Aorta (tissue), 5 donors: ENCODE data around the gene ZNF664. TPM values are rescaled to one million over a fixed set of nuclear protein-coding genes. Genes with fewer than 3 reads are reported as not detected.

Source experiments
- ATAC-seq: fragments of 200-7000 bp; cut with Tn5 transposase; one replicate; pipeline ENCODE4 v1.9.1; 2022; ENCODE audit warnings: moderate library complexity; ENCODE audit not compliant: low FRiP score
- DNase-seq, 2 donors: peaks; one replicate each; pipeline ENCODE4 v3.0.0-alpha.2; 2020
- H3K27ac ChIP-seq, 2 donors: one replicate each; pipeline ENCODE4 v1.5.1; 2013; ENCODE audit warnings: low read length in 2 of 2, mild to moderate bottlenecking in 2 of 2, moderate library complexity in 2 of 2, control low read depth in 1 of 2, inconsistent platforms in 1 of 2, low read depth in 1 of 2
- H3K27me3 ChIP-seq, 2 donors: one replicate each; pipeline ENCODE4 v1.6.1; 2013; ENCODE audit warnings: control low read depth in 1 of 2, low read length in 1 of 2, mild to moderate bottlenecking in 1 of 2, moderate library complexity in 1 of 2; ENCODE audit not compliant: insufficient read depth in 2 of 2, control insufficient read depth in 1 of 2
- H3K36me3 ChIP-seq, 2 donors: one replicate each; pipeline ENCODE4 v1.6.1; 2013; ENCODE audit warnings: control low read depth in 1 of 2, low read length in 1 of 2, mild to moderate bottlenecking in 1 of 2; ENCODE audit not compliant: insufficient read depth in 2 of 2, control insufficient read depth in 1 of 2
- H3K4me1 ChIP-seq, 2 donors: one replicate each; pipeline ENCODE4 v1.6.1; 2013; ENCODE audit warnings: low read length in 2 of 2, control low read depth in 1 of 2, mild to moderate bottlenecking in 1 of 2, moderate library complexity in 1 of 2; ENCODE audit not compliant: insufficient read depth in 2 of 2, control insufficient read depth in 1 of 2
- H3K4me3 ChIP-seq, 2 donors: one replicate each; pipeline ENCODE4 v1.5.1; 2013; ENCODE audit warnings: low read length in 2 of 2, control low read depth in 1 of 2, mild to moderate bottlenecking in 1 of 2
- H3K9me3 ChIP-seq: one replicate; pipeline ENCODE4 v1.6.1; 2013; ENCODE audit warnings: mild to moderate bottlenecking, low read length; ENCODE audit not compliant: control insufficient read depth
- WGBS, 2 donors: extraction: QIAGEN DNeasy Blood & Tissue Kit; methylation state at CpG; one replicate each; pipeline ENCODE4 v1.1.7; 2013; 5-methylcytosine and 5-hydroxymethylcytosine counted together
- intact Hi-C, 2 donors: fragments of 100-400 bp; cut with DNase I; formaldehyde crosslinking; loops; one replicate each; pipeline versions ENCODE4 v1.14.2 to v1.15.0; 2022
- polyA plus RNA-seq, 2 donors: library from polyadenylated mRNA; stranded (reverse); fragments of 200-250 nt; gene quantifications; one replicate each; pipeline ENCODE4 v1.2.3, GENCODE V29; 2013
- total RNA-seq, 2 donors: library from RNA; stranded (reverse); fragmentation: NEBNext Ultra II Directional; extraction: Animal tissue kit (Norgen Biotek cat#: 25700); gene quantifications; one replicate each; pipeline ENCODE4 v1.2.1, GENCODE V29; 2021
- donor health status: healthy with polysubstance abuse.
- donor health status: Bipolar disorder and iron deficiency.
- donor health status: DM: no; HTN: no; CAD: no.
- donor health status: DM: no; HTN: no; CAD: no.
- donor health status: DM: yes; HTN: yes; CAD: no.

ZNF664 gene
- total and polyA plus RNA-seq, 4 donors = 36.1 to 68.2 (median 58.5) TPM

GRCh38 chr12:124030510-124030909 lies 57.5 kb downstream of the ZNF664 start:
- Histone ChIP-seq H3K9me3 (no peaks in the 10 kb centered on the region), H3K27ac (no peak overlapping the region), H3K4me3 (no peak overlapping the region), H3K4me1 (peaks cover 0 to 2% of the 10 kb centered on the region in 2 donors), H3K36me3 (no peaks in the 10 kb centered on the region), H3K27me3 (no peaks in the 10 kb centered on the region)
- ATAC-seq (no peak), DNase-seq (no peak)
- WGBS, 2 donors = 75 to 85% methylated on average over 12 of the region's 12 CpGs
- intact Hi-C loops = loop anchor here in 1 of 2 donors (10.0 kb wide), 1 partner anchor 874 kb away; no protein-coding TSS in a partner anchor

DNA sequence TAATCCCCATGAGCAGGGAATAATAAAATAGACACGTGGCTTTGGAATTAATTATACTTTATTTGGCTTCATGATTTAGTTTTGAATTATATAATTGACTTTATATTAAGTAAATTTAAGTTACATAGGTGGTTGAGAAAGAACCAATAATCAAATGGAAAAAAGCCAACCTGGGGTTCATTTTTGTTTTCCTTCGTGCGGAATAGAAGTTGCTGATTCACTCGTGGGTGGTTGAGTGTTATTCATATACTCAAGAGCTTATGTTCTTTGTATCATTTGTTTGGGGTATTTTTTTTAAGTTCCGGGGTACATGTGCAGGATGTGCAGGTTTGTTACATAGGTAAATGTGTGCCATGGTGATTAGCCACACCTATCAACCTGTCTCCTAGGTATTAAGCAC lies 58.0 kb downstream of the ZNF664 start:
- H3K4me1 ChIP-seq = peaks cover 0 to 2% of the 10 kb centered on the region in 2 donors
- 93% methylated on average over 5 of the region's 5 CpGs for WGBS, 2 donors
- intact Hi-C loops = loop anchor here in 1 of 2 donors (10.0 kb wide), 1 partner anchor 874 kb away; no protein-coding TSS in a partner anchor

DNA sequence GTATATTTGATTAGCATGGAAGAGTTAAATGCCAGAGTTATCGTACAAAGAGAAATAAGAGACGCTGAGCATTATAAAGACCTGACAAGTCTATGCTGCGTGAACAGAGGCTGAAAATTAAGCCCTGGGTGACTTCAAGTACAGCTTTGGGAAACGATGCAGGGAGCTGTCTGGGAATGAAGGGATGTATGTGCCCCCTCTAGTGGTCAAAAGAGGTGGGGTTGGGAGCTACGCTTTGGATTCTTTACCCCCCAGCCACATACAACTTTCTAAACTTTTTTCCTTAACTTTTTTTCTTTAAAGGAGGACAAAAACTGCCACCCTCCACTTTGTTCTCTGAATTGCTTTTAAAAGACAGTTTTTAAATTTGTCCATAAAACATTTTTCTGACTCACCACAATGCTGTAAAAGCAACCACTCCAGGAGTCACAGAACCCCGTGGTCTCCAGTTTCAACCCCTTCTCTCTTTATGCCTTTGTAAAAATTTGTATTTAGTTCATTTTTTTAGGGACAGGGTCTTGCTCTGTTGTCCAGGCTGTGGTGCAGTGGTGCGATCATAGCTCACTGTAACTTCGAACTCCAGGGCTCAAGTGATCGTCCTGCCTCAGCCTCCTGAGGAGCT lies 59.4 kb downstream of the ZNF664 start:
- no peak for DNase-seq
- WGBS, 2 donors = 45% methylated on average over 9 of the region's 9 CpGs
- Histone ChIP-seq H3K4me1 (no peaks in the 10 kb centered on the region), H3K27me3 (no peaks in the 10 kb centered on the region), H3K36me3 (no peaks in the 10 kb centered on the region), H3K4me3 (no peak overlapping the region), H3K27ac (no peak overlapping the region), H3K9me3 (no peaks in the 10 kb centered on the region)
- intact Hi-C loops = loop anchor here in 1 of 2 donors (2.0 to 10.0 kb wide), 2 partner anchors 128 to 872 kb away; no protein-coding TSS in a partner anchor
- ATAC-seq = peak; percentile 71

More for the DNA sequence above, 58.0 kb downstream of the ZNF664 start:
- no peak overlapping the region for H3K27ac ChIP-seq
- H3K9me3 ChIP-seq = no peaks in the 10 kb centered on the region
- no peaks in the 10 kb centered on the region for H3K36me3 ChIP-seq
- ATAC-seq (no peak), DNase-seq (no peak)
- no peaks in the 10 kb centered on the region for H3K27me3 ChIP-seq
- H3K4me3 ChIP-seq = no peak overlapping the region

GRCh38 chr12:124033859-124034258 lies 60.8 kb downstream of the ZNF664 start:
- H3K9me3 ChIP-seq = no peaks in the 10 kb centered on the region
- intact Hi-C loops = loop anchor here in 1 of 2 donors (2.0 to 10.0 kb wide), 2 partner anchors 129 to 871 kb away; no protein-coding TSS in a partner anchor
- no peaks in the 10 kb centered on the region for H3K4me1 ChIP-seq
- DNase-seq = no peak
- H3K27ac ChIP-seq = no peak overlapping the region
- no peak for ATAC-seq
- H3K27me3 ChIP-seq = no peaks in the 10 kb centered on the region
- H3K4me3 ChIP-seq = no peak overlapping the region
- no peaks in the 10 kb centered on the region for H3K36me3 ChIP-seq
- 87 to 93% methylated on average over 2 of the region's 2 CpGs for WGBS, 2 donors

DNA sequence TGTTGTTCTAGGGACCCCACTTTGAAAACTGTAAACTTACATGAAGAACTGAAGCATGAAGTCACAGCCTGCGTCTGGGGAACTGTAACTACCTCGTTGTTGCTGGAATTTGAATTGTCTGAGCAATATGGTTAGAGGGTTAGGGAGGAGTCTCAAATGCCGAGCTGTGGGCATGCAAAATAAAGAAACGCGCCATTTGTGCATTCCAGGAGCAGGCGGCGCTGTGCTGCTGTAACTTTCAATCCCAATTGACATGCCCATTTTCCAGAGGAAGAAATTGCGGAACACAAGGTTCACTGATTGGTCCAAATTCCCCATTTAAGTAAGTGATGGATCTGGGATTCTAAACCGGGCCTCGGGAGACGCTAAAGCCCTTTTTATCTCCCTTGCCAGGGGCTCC lies 61.3 kb downstream of the ZNF664 start:
- intact Hi-C loops = loop anchor here in 1 of 2 donors (10.0 kb wide), 1 partner anchor 871 kb away; no protein-coding TSS in a partner anchor

GRCh38 chr12:124035163-124035562 lies 62.1 kb downstream of the ZNF664 start:
- DNase-seq (no peak), ATAC-seq (no peak)
- H3K36me3 ChIP-seq = no peaks in the 10 kb centered on the region
- no peaks in the 10 kb centered on the region for H3K27me3 ChIP-seq
- H3K4me3 ChIP-seq = no peak overlapping the region
- H3K9me3 ChIP-seq = no peaks in the 10 kb centered on the region
- no peak overlapping the region for H3K27ac ChIP-seq
- WGBS, 2 donors = 78% methylated on average over 2 of the region's 2 CpGs
- intact Hi-C loops = loop anchor here (5.0 to 10.0 kb wide), 3 partner anchors 287 to 870 kb away; no protein-coding TSS in a partner anchor
- no peaks in the 10 kb centered on the region for H3K4me1 ChIP-seq

More for the DNA sequence above, 61.3 kb downstream of the ZNF664 start:
- DNase-seq (no peak), ATAC-seq (no peak)
- no peak overlapping the region for H3K27ac ChIP-seq
- H3K27me3 ChIP-seq = no peaks in the 10 kb centered on the region
- no peaks in the 10 kb centered on the region for H3K9me3 ChIP-seq
- no peaks in the 10 kb centered on the region for H3K36me3 ChIP-seq
- WGBS, 2 donors = 86 to 89% methylated on average over 11 of the region's 11 CpGs
- no peaks in the 10 kb centered on the region for H3K4me1 ChIP-seq
- H3K4me3 ChIP-seq = no peak overlapping the region

DNA sequence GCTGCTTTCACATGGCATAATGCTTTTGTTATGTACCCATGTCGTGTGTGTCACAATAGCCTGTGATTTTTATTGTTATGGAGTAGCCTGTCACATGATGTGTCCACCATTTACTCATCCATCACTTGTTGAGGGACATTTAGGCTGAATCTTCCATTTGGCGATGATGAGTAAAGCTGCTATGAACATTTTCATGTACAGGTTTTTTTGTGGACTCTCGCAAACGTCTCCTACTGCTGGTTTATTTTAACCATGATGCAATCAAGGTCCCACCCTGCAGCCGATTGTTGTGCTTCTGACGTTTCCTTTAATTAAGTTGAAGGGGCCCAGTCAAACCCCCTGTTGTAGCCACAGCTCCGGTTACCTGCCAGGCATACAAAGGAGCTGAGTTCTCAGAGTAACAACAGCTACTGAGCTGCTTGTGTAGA lies 63.2 kb downstream of the ZNF664 start:
- H3K36me3 ChIP-seq = no peaks in the 10 kb centered on the region
- H3K4me3 ChIP-seq = no peak overlapping the region
- ATAC-seq (no peak), DNase-seq (no peak)
- no peak overlapping the region for H3K27ac ChIP-seq
- H3K9me3 ChIP-seq = no peaks in the 10 kb centered on the region
- 55 to 58% methylated on average over 7 of the region's 7 CpGs for WGBS, 2 donors
- intact Hi-C loops = loop anchor here (2.0 to 10.0 kb wide), 5 partner anchors 285 to 869 kb away; no protein-coding TSS in a partner anchor
- H3K4me1 ChIP-seq = no peaks in the 10 kb centered on the region
- H3K27me3 ChIP-seq = no peaks in the 10 kb centered on the region

DNA sequence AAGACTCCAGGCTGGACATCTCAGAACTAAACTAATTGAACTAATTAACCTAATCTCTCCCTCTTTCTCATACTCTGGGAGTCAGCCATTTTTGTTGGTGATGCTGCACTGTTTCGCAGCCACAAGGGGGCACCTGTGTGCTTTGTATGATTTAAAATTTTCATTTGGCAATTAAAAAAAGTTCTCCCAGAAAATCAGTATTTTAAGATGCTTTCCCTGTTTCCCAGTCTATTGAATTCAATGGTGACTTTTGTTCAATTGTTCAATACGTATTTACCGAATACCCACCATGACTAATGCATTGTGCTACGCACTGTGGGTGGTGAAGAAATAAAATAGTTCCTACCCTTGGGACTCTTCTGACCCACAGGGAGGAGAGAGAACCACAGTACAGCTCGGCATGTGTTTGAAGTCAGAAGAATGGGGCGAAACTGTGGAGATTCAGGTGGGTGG lies 63.7 kb downstream of the ZNF664 start:
- DNase-seq = no peak
- H3K27ac ChIP-seq = no peak overlapping the region

GRCh38 chr12:124037331-124037730 lies 64.3 kb downstream of the ZNF664 start:
- no peaks in the 10 kb centered on the region for H3K36me3 ChIP-seq
- DNase-seq (no peak), ATAC-seq (no peak)
- H3K4me3 ChIP-seq = no peak overlapping the region
- no peaks in the 10 kb centered on the region for H3K27me3 ChIP-seq
- H3K9me3 ChIP-seq = no peaks in the 10 kb centered on the region
- no peak overlapping the region for H3K27ac ChIP-seq
- 89 to 92% methylated on average over 1 of the region's 1 CpG for WGBS, 2 donors
- H3K4me1 ChIP-seq = no peaks in the 10 kb centered on the region
- intact Hi-C loops = loop anchor here (2.0 to 10.0 kb wide), 5 partner anchors 283 to 867 kb away; no protein-coding TSS in a partner anchor

More for the DNA sequence above, 63.7 kb downstream of the ZNF664 start:
- H3K9me3 ChIP-seq = no peaks in the 10 kb centered on the region
- WGBS, 2 donors = 22 to 25% methylated on average over 6 of the region's 6 CpGs
- intact Hi-C loops = loop anchor here (2.0 to 10.0 kb wide), 5 partner anchors 284 to 868 kb away; no protein-coding TSS in a partner anchor
- H3K4me3 ChIP-seq = no peak overlapping the region
- peak; percentile 55 for ATAC-seq
- H3K4me1 ChIP-seq = no peaks in the 10 kb centered on the region
- no peaks in the 10 kb centered on the region for H3K36me3 ChIP-seq
- no peaks in the 10 kb centered on the region for H3K27me3 ChIP-seq
